ENCODE measurements around the gene VILL. TPM values are rescaled to one million over a fixed set of nuclear protein-coding genes. Genes with fewer than 3 reads are reported as not detected.

VILL gene
- total RNA-seq, 1 donor from 2014 or later = 3.2 TPM

- H3K27ac Mint-ChIP-seq (ENCODE audit: unreplicated experiment) = no peak overlapping the region
- no peak for TF ChIP-seq CTCF (IDR thresholded peaks at IDR 0.05; ENCODE audit: partially characterized antibody, unreplicated experiment)
- H3K4me3 Mint-ChIP-seq (ENCODE audit: unreplicated experiment) = no peak overlapping the region
- H3K4me1 Mint-ChIP-seq (ENCODE audit: low read depth, unreplicated experiment) = peaks cover 2% of the 10 kb centered on the region
- DNase-seq = no peak
- H3K27me3 Mint-ChIP-seq (ENCODE audit: unreplicated experiment) = peaks cover 4% of the 10 kb centered on the region
- H3K9me3 Mint-ChIP-seq (ENCODE audit: unreplicated experiment) = peaks cover 4% of the 10 kb centered on the region
- H3K36me3 Mint-ChIP-seq (ENCODE audit: unreplicated experiment) = no peaks in the 10 kb centered on the region
Measured at GRCh38 chr3:38005076-38006020, 14.8 kb downstream of the VILL start.

DNA sequence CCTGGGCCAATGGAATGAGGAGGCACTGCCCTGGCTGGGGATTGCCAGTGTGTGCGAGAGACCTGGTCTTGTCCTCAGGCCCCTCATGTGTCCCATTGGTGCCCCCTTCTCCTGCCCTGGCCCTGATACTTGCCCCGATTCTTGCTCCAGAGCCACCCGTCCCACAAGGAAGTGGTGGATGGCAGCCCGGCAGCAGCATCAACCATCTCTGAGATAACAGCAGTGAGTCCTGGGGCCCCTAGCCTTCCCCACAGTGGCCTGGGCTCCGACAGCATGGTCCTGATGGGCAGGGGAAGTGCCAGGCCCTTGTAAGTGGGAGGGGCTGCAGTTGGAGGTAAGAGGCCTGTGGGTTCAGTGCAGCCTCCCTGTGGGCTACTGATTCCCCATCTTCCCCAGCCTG lies 15.4 kb downstream of the VILL start:
- TF ChIP-seq CTCF (IDR thresholded peaks at IDR 0.05; ENCODE audit: partially characterized antibody, unreplicated experiment) = no peak
- no peaks in the 10 kb centered on the region for H3K36me3 Mint-ChIP-seq (ENCODE audit: unreplicated experiment)
- H3K9me3 Mint-ChIP-seq (ENCODE audit: unreplicated experiment) = peaks cover 4% of the 10 kb centered on the region
- peaks cover 6% of the 10 kb centered on the region for H3K27me3 Mint-ChIP-seq (ENCODE audit: unreplicated experiment)
- peaks cover 2% of the 10 kb centered on the region for H3K4me1 Mint-ChIP-seq (ENCODE audit: low read depth, unreplicated experiment)
- H3K27ac Mint-ChIP-seq (ENCODE audit: unreplicated experiment) = no peak overlapping the region
- no peak overlapping the region for H3K4me3 Mint-ChIP-seq (ENCODE audit: unreplicated experiment)
- DNase-seq = no peak

- Mint-ChIP-seq H3K4me1 (ENCODE audit: low read depth, unreplicated experiment) (peaks cover 2% of the 10 kb centered on the region), H3K4me3 (ENCODE audit: unreplicated experiment) (no peak overlapping the region), H3K9me3 (ENCODE audit: unreplicated experiment) (peaks cover 6% of the 10 kb centered on the region), H3K27me3 (ENCODE audit: unreplicated experiment) (peaks cover 6% of the 10 kb centered on the region), H3K36me3 (ENCODE audit: unreplicated experiment) (no peaks in the 10 kb centered on the region), H3K27ac (ENCODE audit: unreplicated experiment) (no peak overlapping the region)
- DNase-seq = no peak
- TF ChIP-seq CTCF (IDR thresholded peaks at IDR 0.05; ENCODE audit: partially characterized antibody, unreplicated experiment) = no peak
Measured at GRCh38 chr3:38006445-38006995, 15.9 kb downstream of the VILL start.

DNA sequence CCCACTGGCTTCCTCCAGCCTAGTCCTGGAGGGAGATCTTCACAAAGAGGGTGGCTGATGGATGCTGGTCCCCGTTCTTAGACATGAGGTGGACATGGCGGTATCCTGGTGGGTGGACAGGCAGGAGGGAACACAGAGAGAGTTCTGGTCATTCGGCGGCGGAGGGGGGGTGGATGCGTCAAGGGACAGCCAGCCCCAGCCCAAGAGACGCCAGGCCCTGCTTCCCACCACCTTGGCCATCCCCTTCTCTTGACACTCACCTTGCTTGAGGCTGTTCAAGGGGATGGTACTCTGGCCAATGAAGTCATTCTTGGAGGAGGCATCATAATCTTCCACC lies 17.1 kb downstream of the VILL start:
- Mint-ChIP-seq H3K27me3 (ENCODE audit: unreplicated experiment) (peaks cover 6% of the 10 kb centered on the region), H3K36me3 (ENCODE audit: unreplicated experiment) (no peaks in the 10 kb centered on the region), H3K27ac (ENCODE audit: unreplicated experiment) (no peak overlapping the region), H3K4me1 (ENCODE audit: low read depth, unreplicated experiment) (peaks cover 2% of the 10 kb centered on the region), H3K4me3 (ENCODE audit: unreplicated experiment) (no peak overlapping the region), H3K9me3 (ENCODE audit: unreplicated experiment) (peaks cover 6% of the 10 kb centered on the region)
- TF ChIP-seq CTCF (IDR thresholded peaks at IDR 0.05; ENCODE audit: partially characterized antibody, unreplicated experiment) = no peak
- no peak for DNase-seq

DNA sequence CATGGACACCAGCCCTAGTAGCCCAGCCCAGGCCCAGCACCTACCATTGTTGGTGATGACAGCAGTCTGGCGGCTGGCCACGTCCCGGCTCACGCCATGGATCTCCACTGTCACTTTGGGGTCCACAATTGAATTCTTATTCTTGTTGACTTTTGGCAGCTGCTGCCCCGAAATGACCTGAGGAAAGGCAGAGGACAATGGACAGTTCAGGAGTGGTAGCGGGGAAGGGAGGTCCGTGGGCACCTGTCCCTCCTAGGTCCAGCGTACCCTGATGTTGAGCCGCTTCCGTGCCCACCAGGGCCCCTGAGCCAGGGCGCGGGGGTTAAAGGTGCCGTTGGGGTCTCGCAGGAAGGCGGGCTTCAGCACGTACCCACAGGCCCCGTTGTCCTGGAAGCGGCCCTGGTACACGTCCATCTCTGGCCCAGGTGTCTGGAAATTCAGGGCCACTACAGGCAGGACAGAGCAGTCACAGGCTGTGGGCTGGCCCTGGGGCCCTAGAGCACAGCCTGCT lies 17.7 kb downstream of the VILL start:
- Mint-ChIP-seq H3K27ac (ENCODE audit: unreplicated experiment) (no peak overlapping the region), H3K4me3 (ENCODE audit: unreplicated experiment) (no peak overlapping the region), H3K9me3 (ENCODE audit: unreplicated experiment) (peaks cover 6% of the 10 kb centered on the region), H3K27me3 (ENCODE audit: unreplicated experiment) (peaks cover 6% of the 10 kb centered on the region), H3K36me3 (ENCODE audit: unreplicated experiment) (no peaks in the 10 kb centered on the region), H3K4me1 (ENCODE audit: low read depth, unreplicated experiment) (peaks cover 2% of the 10 kb centered on the region)
- DNase-seq = no peak
- no peak for TF ChIP-seq CTCF (IDR thresholded peaks at IDR 0.05; ENCODE audit: partially characterized antibody, unreplicated experiment)

Measured in glutamatergic neuron (in vitro differentiated cells).